Measurements from ENCODE around the gene PCIF1.

The PCIF1 gene

GRCh38 chr20:45944151-45944964 lies 9.9 kb downstream of the PCIF1 start:
- TF ChIP-seq, protein P1, sequence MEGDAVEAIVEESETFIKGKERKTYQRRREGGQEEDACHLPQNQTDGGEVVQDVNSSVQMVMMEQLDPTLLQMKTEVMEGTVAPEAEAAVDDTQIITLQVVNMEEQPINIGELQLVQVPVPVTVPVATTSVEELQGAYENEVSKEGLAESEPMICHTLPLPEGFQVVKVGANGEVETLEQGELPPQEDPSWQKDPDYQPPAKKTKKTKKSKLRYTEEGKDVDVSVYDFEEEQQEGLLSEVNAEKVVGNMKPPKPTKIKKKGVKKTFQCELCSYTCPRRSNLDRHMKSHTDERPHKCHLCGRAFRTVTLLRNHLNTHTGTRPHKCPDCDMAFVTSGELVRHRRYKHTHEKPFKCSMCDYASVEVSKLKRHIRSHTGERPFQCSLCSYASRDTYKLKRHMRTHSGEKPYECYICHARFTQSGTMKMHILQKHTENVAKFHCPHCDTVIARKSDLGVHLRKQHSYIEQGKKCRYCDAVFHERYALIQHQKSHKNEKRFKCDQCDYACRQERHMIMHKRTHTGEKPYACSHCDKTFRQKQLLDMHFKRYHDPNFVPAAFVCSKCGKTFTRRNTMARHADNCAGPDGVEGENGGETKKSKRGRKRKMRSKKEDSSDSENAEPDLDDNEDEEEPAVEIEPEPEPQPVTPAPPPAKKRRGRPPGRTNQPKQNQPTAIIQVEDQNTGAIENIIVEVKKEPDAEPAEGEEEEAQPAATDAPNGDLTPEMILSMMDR (IDR thresholded peaks at IDR 0.05; ENCODE audit: borderline replicate concordance, control extremely low read depth, extremely low read depth, insufficient read depth, missing control alignments), result no peak
- DNase-seq (ENCODE audit: low spot score), result no peak
- in situ Hi-C loops (cut with MboI; ENCODE audit: low sequenced_read_pairs, unreplicated experiment), result no loop called here

DNA sequence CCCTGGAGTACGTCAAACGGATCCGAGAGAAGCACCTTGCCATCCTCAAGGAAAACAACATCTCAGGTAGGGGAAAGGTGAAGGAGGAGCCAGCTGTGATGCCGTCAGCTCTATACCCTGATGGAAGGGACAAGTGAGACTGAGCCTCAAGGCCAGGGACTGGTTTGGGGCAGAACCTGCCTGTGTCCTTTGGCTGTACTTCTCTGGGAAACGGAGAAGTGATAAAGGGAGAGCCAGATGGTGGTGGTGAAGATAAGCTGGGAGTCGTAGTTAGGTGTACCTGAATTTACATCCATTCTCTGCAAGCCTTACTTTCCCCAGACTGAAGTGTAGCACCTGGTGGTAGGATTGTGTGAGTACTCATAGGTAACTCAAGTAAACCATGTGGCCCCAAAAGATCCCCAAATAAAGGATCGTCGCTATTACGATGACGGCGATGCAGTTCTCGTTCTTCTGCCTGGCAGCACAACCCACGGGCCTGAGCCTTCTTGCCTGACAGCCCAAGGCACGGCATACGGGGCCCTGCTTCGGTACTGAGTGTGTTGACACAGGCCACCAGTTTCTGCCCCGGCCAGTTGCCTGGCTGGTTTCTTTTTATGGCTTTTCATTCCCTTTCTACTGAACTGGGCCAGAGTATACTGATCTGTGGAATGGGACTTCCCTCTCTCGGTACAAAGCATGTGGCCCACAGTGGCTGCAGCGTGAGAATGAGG lies 10.6 kb downstream of the PCIF1 start:
- no peak for DNase-seq (ENCODE audit: low spot score)
- TF ChIP-seq, protein P1 (IDR thresholded peaks at IDR 0.05; ENCODE audit: borderline replicate concordance, control extremely low read depth, extremely low read depth, insufficient read depth, missing control alignments), result no peak
- in situ Hi-C loops (cut with MboI; ENCODE audit: low sequenced_read_pairs, unreplicated experiment), result no loop called here

GRCh38 chr20:45945678-45946148 lies 11.2 kb downstream of the PCIF1 start:
- TF ChIP-seq, protein P1 (IDR thresholded peaks at IDR 0.05; ENCODE audit: borderline replicate concordance, control extremely low read depth, extremely low read depth, insufficient read depth, missing control alignments), result no peak
- no peak for DNase-seq (ENCODE audit: low spot score)
- in situ Hi-C loops (cut with MboI; ENCODE audit: low sequenced_read_pairs, unreplicated experiment), result no loop called here

DNA sequence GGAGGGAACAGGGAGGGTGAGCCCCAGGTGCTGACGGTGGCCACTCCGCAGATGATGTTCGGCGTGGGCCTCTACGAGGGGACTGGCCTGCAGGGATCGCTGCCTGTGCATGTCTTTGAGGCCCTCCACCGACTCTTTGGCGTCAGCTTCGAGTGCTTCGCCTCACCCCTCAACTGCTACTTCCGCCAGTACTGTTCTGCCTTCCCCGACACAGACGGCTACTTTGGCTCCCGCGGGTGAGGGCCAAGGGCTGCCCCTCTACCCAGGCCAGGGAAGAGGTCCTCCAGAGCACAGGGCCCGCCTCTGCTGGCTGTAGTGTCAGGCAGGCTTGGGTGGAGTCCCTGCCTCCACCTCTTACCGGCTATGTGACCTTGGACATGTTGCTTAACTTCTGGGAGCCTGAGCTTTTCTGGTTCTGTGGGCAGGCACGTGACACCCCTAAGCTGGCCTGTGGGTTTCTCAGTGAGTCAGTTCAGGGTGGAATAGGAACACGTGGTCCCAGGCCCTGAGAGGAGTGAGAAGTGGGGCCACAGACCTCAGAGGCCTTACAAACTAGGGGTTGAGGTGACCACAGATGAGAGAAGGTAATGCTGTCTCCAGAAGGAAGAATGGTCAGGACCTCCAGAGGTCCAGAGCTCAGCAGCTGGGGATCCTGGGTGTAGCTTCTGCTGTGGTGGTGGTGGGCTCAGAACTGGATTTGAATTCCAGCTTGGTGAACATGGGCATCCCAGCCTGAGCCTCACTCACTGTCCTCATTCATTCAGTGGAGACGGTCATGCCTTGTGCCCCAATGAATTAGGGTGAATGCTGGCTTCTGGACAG lies 11.9 kb downstream of the PCIF1 start:
- TF ChIP-seq, protein P1 (IDR thresholded peaks at IDR 0.05; ENCODE audit: borderline replicate concordance, control extremely low read depth, extremely low read depth, insufficient read depth, missing control alignments), result no peak
- DNase-seq (ENCODE audit: low spot score), result no peak
- in situ Hi-C loops (cut with MboI; ENCODE audit: low sequenced_read_pairs, unreplicated experiment), result no loop called here

DNA sequence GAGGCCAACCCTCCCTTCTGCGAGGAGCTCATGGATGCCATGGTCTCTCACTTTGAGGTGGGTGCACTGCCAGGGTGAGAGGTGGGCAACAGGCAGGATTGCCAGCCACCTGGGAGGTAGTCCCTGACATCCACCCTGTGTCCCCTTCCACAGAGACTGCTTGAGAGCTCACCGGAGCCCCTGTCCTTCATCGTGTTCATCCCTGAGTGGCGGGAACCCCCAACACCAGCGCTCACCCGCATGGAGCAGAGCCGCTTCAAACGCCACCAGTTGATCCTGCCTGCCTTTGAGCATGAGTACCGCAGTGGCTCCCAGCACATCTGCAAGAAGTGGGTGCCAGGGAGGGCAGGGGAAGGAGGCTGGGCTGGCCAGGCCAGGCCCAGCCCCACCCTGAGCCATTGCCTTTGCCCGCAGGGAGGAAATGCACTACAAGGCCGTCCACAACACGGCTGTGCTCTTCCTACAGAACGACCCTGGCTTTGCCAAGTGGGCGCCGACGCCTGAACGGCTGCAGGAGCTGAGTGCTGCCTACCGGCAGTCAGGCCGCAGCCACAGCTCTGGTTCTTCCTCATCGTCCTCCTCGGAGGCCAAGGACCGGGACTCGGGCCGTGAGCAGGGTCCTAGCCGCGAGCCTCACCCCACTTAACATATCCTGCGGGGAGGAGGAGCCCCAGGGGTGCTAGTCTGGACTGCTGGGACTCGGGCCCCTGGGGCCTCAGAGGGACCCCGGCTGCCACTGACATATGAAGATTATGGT lies 12.8 kb downstream of the PCIF1 start:
- TF ChIP-seq, protein P1 (IDR thresholded peaks at IDR 0.05; ENCODE audit: borderline replicate concordance, control extremely low read depth, extremely low read depth, insufficient read depth, missing control alignments), result no peak
- DNase-seq (ENCODE audit: low spot score), result no peak
- in situ Hi-C loops (cut with MboI; ENCODE audit: low sequenced_read_pairs, unreplicated experiment), result no loop called here
